Neural cell (in vitro differentiated cells): ENCODE measurements around the gene ZNF668.

Experiments used
- CTCF ChIP-seq: fragments of 450-650 bp; IDR thresholded peaks from 2 replicates; pipeline ENCODE4 v1.5.1; 2014; ENCODE audit warnings: antibody characterized with exemption, mild to moderate bottlenecking, moderate library complexity; ENCODE audit not compliant: poor library complexity, severe bottlenecking
- EP300 ChIP-seq: fragments of 450-650 bp; conservative IDR thresholded peaks from 2 replicates; pipeline ENCODE4 v1.6.1; 2014; ENCODE audit warnings: antibody characterized with exemption, mild to moderate bottlenecking, moderate library complexity; ENCODE audit not compliant: poor library complexity, severe bottlenecking
- EZH2 ChIP-seq: fragments of 200-600, 300-800 bp; shearing (Covaris generic), sonication (generic); IDR thresholded peaks from 2 replicates; pipeline ENCODE4 v1.6.1; 2014; ENCODE audit warnings: antibody characterized with exemption, low read length, borderline replicate concordance, mild to moderate bottlenecking; ENCODE audit not compliant: insufficient read depth, poor library complexity, severe bottlenecking
- POLR2AphosphoS5 ChIP-seq: IDR thresholded peaks from 2 replicates; pipeline ENCODE4 v1.6.1; 2012
- RAD21 ChIP-seq: fragments of 450-650 bp; conservative IDR thresholded peaks from 2 replicates; pipeline ENCODE4 v1.6.1; 2014; ENCODE audit warnings: antibody characterized with exemption, mild to moderate bottlenecking, moderate library complexity
- REST ChIP-seq: IDR thresholded peaks from 2 replicates; pipeline ENCODE4 v1.6.1; 2012; ENCODE audit warnings: borderline replicate concordance
- SMC3 ChIP-seq: fragments of 450-650 bp; conservative IDR thresholded peaks from 2 replicates; pipeline ENCODE4 v1.6.1; 2014; ENCODE audit warnings: antibody characterized with exemption, mild to moderate bottlenecking, moderate library complexity; ENCODE audit not compliant: poor library complexity
- TAF1 ChIP-seq: IDR thresholded peaks from 2 replicates; pipeline ENCODE4 v1.6.1; 2012; ENCODE audit warnings: low read depth

- TF ChIP-seq CTCF (no peak), REST (no peak), POLR2AphosphoS5 (no peak), EP300 (no peak), TAF1 (no peak), EZH2 (no peak), RAD21 (no peak), SMC3 (no peak)
Observed at GRCh38 chr16:31106509-31107464, 32.7 kb upstream of the ZNF668 start.
